ENCODE data around the gene EFCAB6.

Gene EFCAB6

DNA sequence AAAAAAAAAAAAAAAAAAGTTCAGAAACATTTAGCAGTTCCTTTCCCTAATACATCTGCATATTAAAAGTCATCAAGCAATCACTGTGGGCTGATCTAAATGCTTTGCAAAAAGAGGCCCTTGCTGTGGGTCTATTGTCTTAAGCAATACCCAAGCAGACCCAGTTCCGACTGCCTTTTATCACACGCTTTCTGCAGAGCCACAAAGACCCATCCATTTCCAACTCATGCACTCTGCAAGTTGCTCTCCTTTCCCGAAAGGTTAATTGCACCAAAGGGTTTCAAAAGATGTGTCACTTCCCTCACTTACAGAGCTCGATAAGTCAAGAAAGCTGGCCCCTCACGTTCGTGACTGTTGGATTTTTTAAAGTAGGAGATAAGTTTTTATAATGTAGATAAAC is 261.4 kb downstream of the EFCAB6 start:
- FAIRE-seq = no peak
- TF ChIP-seq POLR2A (IDR thresholded peaks at IDR 0.05; ENCODE audit: low read depth, low read length) = no peak
- DNase-seq (ENCODE audit: insufficient read length, low spot score) = no peak

GRCh38 chr22:43550024-43550620 is 262.0 kb downstream of the EFCAB6 start:
- DNase-seq (ENCODE audit: insufficient read length, low spot score) (no peak), FAIRE-seq (no peak)
- no peak for TF ChIP-seq POLR2A (IDR thresholded peaks at IDR 0.05; ENCODE audit: low read depth, low read length)

DNA sequence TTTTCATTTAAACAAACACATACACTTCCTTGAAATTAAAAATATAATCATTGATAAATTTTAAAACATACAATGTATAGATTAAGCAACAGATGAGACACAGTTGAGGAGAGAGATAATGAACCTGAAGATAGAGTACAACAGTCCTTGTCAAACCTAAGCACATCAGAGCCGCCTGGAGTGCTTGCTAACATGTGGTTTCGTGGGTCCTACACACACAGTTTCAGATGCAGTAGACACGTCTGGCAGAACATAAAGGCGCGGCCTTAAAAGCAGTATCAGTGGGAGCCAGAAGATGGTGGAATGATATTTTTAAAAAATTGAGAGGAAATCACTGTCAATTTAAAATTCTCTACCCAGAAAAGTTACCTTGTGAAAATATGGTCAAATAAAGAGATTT is 265.9 kb downstream of the EFCAB6 start:
- TF ChIP-seq POLR2A (IDR thresholded peaks at IDR 0.05; ENCODE audit: low read depth, low read length) = no peak
- FAIRE-seq (no peak), DNase-seq (ENCODE audit: insufficient read length, low spot score) (no peak)

DNA sequence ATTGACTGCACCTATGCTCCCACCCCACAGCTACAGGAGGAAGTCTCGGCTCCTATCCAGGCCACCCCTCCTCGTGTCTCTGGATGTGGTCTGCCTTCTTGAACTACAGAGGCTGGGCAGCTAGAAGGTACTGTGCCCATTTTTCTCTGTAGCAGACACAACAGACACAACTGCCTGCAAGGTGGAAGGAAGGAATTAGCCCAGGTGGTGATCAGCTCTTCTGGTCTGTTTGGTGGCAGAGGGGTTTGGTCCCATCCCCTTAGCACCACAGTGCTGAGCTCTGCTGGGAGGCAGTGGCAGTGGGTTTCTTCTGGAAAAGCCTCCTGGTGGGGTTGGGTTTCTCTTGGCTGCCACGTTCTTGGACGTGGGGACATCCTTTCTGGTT is 267.8 kb downstream of the EFCAB6 start:
- FAIRE-seq (no peak), DNase-seq (ENCODE audit: insufficient read length, low spot score) (no peak)
- no peak for TF ChIP-seq POLR2A (IDR thresholded peaks at IDR 0.05; ENCODE audit: low read depth, low read length)

DNA sequence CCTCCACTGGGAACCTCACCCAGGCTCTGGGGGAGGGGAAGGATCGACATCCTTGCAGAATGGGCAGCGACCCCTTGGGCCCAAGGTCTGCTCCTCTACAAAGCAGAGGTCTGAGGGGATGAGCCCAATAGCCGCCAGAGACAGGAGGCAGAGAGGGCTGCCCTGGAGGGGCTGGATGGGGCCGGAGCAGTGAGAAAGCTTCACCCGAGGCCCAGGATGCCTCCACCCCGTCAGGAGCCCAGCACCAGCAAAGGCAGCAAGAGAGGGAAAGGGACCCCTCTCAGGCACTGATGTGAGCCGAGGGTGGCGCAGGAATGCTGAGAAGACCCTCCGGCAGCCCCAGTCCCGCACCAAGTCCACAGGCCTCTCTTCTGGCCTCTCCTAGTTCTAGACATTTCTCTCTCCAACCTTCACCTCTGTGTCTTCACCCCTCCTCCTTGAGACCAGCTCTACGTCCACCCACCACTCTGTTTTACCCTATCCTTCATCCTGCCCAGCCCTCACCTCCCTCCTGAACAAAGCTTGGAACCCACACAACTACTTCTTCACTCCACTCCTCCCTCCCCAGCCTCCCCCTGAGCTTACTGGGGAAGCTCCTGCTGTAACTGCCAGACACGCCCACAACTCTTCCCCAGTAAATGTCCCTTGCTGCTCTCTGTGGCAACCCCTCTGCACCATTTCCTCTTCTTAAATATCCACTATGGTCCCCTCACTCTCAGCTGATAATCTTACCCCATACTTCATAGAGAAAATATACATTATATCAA is 268.4 kb downstream of the EFCAB6 start:
- FAIRE-seq = no peak

GRCh38 chr22:43542681-43543521 is 269.2 kb downstream of the EFCAB6 start:
- no peak for FAIRE-seq

More for the DNA sequence above, 268.4 kb downstream of the EFCAB6 start:
- TF ChIP-seq POLR2A (IDR thresholded peaks at IDR 0.05; ENCODE audit: low read depth, low read length) = no peak
- DNase-seq (ENCODE audit: insufficient read length, low spot score) = no peak

DNA sequence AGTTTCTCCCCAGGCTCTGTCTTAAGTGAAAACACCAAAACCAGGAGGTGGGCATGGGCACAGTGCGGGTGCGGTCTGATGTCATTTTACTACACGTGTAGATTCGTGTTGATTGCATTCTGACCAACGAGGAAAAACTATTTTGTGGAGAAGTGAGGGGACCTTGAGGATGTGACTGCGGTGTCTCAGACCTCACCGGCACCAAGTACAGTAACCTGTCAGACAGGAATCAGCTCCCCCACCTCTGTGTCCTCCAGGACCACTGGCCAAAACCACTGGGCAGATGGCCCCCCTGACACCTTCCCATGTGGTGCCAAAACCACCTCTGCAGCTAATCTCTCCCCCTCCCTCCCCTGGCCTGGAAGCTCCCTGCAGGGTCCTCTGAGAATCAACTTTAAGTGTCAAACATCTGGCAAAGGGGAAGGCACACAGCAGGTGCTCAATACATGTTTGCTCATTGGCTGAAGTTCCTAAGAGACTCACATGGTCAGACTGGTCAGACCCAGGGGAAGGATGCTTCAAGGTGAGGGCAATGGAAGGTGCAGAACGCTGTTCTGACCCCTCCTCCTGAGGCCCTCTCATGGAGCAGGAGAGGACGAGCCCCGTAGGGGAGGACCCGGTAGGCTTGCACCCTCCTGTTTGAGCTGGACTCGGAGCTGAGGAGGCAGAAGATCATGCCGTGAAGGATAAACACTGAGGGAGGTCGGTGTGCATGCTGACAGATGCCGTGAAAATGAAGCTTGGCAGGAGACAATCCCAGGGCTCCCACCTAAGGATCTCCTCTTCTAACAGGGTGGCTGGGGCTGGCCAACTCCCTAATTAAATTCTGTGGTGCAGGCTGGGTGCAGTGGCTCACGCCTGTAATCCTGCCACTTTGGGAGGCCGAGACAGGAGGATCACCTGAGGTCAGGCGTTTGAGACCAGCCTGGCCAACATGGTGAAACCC is 270.4 kb downstream of the EFCAB6 start:
- no peak for TF ChIP-seq POLR2A (IDR thresholded peaks at IDR 0.05; ENCODE audit: low read depth, low read length)
- no peak for DNase-seq (ENCODE audit: insufficient read length, low spot score)

More at GRCh38 chr22:43542681-43543521, 269.2 kb downstream of the EFCAB6 start:
- TF ChIP-seq POLR2A (IDR thresholded peaks at IDR 0.05; ENCODE audit: low read depth, low read length) = no peak
- DNase-seq (ENCODE audit: insufficient read length, low spot score) = no peak

GRCh38 chr22:43541022-43541421 is 271.1 kb downstream of the EFCAB6 start:
- DNase-seq (ENCODE audit: insufficient read length, low spot score) (no peak), FAIRE-seq (no peak)
- no peak for TF ChIP-seq POLR2A (IDR thresholded peaks at IDR 0.05; ENCODE audit: low read depth, low read length)

More for the DNA sequence above, 270.4 kb downstream of the EFCAB6 start:
- FAIRE-seq = no peak

- FAIRE-seq (no peak), DNase-seq (ENCODE audit: insufficient read length, low spot score) (no peak)
- TF ChIP-seq POLR2A (IDR thresholded peaks at IDR 0.05; ENCODE audit: low read depth, low read length) = no peak
Observed at GRCh38 chr22:43540529-43540923, 271.6 kb downstream of the EFCAB6 start.

DNA sequence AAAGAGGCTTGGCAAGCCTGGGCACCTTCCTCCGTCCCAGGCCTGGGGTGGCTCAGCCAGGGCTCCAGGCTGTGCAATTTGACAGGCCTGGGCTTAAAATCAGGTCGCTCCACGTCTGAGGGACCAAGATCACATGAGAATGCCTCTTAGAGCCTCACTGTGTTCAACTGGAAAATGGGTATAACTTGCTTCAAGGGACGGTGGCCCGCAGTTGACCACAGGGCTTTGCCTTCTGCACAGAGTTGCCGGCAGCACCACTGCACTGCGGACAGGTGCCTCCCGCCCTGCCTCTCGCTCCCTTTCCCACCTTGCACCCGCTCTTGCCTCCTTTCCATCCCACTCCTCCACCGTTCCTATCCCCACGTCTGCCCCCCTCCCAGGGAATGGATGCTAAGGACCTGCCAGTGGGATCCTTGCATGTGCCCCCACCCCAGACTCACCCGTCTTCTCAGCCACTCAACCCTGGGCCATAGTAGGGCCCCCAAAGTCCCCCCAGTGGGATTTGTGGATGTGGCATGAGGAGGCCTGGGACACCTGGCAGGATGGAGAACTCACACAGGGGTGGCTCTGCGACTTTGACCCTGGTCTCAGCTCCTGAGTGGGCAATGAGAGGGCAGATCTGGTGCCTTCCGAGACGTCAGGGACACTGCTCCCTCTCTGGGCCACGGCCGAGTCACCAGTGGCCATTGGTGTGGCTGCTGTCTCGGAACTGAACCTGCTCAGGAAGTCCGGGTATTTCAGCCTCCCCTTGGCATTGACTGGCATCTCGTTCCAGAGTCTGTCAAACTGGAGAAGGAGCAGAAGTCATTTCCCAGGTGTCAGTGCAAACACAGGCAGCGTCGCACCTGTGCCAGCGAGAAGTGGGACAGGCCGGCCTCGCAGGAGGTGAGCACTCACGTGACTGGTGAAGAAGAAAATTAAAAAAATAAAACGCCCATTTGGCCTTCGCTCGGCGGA is 272.3 kb downstream of the EFCAB6 start:
- DNase-seq (ENCODE audit: insufficient read length, low spot score) (no peak), FAIRE-seq (no peak)
- no peak for TF ChIP-seq POLR2A (IDR thresholded peaks at IDR 0.05; ENCODE audit: low read depth, low read length)

GRCh38 chr22:43537019-43537585 is 275.0 kb downstream of the EFCAB6 start:
- TF ChIP-seq POLR2A (IDR thresholded peaks at IDR 0.05; ENCODE audit: low read depth, low read length) = no peak
- FAIRE-seq (no peak), DNase-seq (ENCODE audit: insufficient read length, low spot score) (no peak)

- FAIRE-seq (no peak), DNase-seq (ENCODE audit: insufficient read length, low spot score) (no peak)
- no peak for TF ChIP-seq POLR2A (IDR thresholded peaks at IDR 0.05; ENCODE audit: low read depth, low read length)
Observed at GRCh38 chr22:43535741-43536140, 276.4 kb downstream of the EFCAB6 start.
